Erythroblast (primary cell): ENCODE measurements around the gene RIC8A.

ENCODE experiments used
- DNase-seq, 2 experiments: peaks; one replicate each; lab custom pipeline; 2025; lab: John Stamatoyannopoulos, UW
- GATA1 ChIP-seq: IDR thresholded peaks from 2 replicates; pipeline ENCODE4 v1.6.1; 2011; ENCODE audit warnings: low read depth, mild to moderate bottlenecking, control low read depth, low read length, moderate library complexity
- POLR2A ChIP-seq: IDR thresholded peaks from 2 replicates; pipeline ENCODE4 v1.6.1; 2011; ENCODE audit warnings: mild to moderate bottlenecking, low read length

RIC8A gene

DNA sequence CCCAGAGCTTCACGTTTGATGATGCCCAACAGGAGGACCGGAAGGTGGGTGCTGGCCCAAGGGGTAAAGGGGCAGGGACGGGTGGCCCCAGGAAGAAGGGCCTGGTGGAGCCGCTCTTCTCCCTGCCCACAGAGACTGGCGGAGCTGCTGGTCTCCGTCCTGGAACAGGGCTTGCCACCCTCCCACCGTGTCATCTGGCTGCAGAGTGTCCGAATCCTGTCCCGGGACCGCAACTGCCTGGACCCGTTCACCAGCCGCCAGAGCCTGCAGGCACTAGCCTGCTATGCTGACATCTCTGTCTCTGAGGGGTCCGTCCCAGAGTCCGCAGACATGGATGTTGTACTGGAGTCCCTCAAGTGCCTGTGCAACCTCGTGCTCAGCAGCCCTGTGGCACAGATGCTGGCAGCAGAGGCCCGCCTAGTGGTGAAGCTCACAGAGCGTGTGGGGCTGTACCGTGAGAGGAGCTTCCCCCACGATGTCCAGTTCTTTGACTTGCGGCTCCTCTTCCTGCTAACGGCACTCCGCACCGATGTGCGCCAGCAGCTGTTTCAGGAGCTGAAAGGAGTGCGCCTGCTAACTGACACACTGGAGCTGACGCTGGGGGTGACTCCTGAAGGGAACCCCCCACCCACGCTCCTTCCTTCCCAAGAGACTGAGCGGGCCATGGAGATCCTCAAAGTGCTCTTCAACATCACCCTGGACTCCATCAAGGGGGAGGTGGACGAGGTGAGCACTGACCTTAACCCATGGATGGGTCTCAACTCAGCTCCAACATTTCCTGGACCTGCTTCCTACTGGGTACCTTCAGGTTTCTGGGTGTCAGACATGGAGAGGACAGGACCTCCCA is 2.0 kb downstream of the RIC8A start:
- TF ChIP-seq GATA1 (no peak), POLR2A (no peak)
- no peak for DNase-seq

DNA sequence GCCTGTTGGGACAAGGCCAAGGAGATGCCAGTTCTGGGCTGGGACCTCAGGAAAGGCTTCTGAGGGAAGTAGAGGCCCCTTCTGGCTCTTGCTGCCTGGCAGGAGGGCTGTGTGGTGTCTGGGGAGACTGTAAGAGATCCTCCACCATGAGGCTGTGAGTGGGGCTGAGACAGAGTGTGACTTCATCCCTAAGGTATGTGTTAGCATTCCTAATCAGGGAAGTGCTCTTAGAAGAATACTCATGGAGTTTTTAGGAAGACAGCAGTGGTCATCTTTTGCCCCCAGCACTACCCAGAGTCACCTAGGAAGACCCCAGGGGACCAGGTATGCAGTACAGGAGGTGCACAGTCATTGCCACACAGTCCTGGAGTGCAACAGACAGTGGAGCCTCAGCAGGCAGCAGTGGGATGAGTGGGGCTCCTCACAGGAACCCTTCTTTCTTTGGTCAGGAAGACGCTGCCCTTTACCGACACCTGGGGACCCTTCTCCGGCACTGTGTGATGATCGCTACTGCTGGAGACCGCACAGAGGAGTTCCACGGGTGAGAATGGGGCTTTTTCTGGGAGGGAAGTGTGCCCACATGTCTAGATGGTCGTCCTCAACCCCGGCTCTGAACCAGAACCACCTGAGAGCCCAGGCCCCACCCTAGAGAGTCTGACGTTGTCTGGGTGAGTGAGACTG is 2.8 kb downstream of the RIC8A start:
- TF ChIP-seq POLR2A (no peak), GATA1 (no peak)
- DNase-seq = no peak

DNA sequence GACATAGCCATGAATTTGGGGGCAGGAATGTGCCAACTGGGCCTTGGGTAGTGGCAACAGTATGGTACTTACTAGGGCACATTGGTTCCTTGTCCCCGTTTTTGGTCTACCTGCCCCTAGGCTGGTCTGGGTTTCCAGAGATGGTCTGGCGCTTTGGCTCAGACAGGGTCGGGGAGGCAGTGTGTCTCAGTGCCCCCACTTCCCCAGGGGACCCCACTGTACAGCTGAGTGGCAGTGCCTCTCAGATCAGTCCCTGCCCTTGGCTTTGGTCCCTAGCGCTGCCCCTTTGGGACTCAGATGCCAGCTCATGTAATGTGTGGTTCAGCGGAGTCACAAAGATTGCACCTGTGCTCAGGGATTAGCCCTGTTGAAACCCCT is 3.3 kb downstream of the RIC8A start:
- DNase-seq = no peak
- no peak for TF ChIP-seq GATA1
- TF ChIP-seq POLR2A = no peak

DNA sequence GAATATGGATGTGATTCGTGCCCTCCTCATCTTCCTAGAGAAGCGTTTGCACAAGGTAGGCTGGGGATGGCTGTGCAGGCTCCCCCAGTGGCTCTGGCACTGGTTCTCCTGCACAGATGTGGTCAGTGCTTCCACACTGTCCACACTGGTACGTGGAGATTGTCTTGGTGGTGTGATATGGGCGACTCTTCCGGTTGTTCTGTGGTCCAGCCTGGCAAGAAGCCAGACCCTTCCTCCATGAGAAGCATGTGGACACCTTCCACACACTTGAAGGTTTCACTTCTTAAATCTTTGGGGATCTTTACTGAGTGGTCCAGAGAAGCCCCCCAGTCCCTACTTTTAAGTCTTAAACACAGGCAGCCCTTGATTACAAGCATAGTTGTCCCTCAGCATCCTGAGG is 3.8 kb downstream of the RIC8A start:
- no peak for TF ChIP-seq GATA1
- no peak for TF ChIP-seq POLR2A
- DNase-seq = no peak

DNA sequence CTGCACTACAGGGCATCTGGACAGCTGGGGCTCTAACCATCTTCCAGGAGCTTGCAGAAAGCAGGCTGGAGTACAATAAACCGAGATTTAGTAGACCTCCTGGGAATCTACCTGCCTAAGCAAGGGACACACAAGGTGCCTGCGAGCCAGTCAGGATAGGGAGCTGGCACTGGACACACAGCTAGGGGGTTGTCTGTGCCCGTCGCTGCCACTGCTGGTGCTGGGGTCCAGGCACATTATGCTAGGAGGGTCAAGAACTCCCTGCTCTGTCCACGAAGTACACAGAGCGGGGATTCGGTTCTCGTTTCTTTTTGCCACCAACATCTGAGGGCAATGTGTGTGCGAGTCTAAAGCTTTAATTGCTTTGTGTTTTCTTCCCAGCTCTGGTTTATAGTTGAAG is 4.2 kb downstream of the RIC8A start:
- TF ChIP-seq POLR2A = no peak
- TF ChIP-seq GATA1 = no peak
- no peak for DNase-seq

DNA sequence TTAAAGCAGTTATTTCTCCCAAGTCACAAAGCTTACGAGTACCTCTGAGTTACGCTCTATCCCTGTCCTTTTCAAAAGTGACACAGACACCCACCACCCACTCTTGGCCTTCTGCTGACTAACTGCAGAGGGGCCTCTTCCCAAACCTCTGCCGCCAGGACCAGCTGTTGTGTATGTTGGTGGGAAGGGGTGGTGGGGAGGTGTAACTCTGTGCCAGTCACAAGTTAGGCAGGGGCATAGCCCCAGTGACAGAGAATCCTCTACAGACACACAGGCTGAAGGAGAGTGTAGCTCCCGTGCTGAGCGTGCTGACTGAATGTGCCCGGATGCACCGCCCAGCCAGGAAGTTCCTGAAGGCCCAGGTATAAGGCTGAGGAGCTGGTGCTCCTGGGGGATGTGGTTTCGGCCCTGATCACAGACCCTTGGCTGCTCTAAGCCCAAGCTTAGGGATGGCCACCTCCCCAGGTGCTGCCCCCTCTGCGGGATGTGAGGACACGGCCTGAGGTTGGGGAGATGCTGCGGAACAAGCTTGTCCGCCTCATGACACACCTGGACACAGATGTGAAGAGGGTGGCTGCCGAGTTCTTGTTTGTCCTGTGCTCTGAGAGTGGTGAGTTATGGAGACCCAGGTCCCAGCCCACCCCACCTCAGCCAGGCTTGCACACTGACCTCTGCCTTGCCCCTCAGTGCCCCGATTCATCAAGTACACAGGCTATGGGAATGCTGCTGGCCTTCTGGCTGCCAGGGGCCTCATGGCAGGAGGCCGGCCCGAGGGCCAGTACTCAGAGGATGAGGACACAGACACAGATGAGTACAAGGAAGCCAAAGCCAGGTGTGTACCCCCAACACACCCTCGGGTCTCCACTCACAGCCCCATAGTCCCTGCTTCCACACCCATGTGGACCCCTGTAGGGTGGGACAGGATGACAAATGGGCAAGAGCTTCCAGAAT is 4.9 kb downstream of the RIC8A start:
- no peak for DNase-seq
- TF ChIP-seq GATA1 = no peak

DNA sequence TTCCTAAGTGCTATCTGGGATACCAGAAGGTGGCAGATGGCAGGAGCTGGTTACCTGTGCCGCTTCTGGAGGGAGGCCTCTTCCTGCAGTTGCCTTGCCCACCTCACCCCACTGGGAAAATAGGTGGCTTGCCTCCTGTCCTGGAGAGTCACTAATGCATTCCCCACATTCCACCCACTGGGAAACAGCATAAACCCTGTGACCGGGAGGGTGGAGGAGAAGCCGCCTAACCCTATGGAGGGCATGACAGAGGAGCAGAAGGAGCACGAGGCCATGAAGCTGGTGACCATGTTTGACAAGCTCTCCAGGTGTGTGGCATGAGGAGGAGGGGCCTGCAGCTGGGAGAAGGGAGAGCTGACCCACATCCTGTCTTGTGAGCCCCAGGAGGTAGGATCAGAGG is 5.6 kb downstream of the RIC8A start:
- DNase-seq = no peak
- no peak for TF ChIP-seq GATA1

DNA sequence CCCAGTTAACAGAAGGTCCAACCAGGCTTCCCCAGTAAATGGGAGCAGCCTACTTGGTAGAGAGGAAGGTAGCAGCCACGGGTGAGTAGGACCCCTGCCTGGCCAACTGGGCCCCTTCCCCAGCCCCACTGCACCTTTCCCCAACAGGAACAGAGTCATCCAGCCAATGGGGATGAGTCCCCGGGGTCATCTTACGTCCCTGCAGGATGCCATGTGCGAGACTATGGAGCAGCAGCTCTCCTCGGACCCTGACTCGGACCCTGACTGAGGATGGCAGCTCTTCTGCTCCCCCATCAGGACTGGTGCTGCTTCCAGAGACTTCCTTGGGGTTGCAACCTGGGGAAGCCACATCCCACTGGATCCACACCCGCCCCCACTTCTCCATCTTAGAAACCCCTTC is 6.6 kb downstream of the RIC8A start:
- TF ChIP-seq GATA1 (no peak), POLR2A (no peak)
- no peak for DNase-seq

DNA sequence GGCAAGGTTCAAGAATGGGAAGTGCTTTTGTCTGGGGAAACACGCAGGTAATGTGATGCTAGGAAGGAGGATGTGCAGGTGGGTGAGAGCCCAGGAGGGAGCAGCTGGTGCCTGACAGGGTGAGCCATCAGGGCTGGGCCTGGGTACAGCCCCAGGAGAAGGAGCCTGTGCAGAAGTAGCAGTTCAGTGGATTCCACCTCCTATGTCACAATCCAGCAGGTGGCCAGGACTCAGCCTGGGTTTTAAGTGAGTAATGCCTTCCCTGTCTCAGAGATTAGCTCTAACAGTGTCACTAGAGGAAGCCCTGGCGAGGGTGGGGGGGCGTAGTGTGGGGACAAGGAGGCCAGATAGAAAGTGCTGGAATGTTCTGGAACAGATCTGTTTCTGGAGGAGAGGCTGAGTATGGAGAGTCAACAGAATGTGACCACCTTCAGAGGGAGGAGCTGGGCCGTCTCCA is 8.1 kb downstream of the RIC8A start:
- DNase-seq = no peak
- TF ChIP-seq POLR2A = no peak
- TF ChIP-seq GATA1 = no peak

DNA sequence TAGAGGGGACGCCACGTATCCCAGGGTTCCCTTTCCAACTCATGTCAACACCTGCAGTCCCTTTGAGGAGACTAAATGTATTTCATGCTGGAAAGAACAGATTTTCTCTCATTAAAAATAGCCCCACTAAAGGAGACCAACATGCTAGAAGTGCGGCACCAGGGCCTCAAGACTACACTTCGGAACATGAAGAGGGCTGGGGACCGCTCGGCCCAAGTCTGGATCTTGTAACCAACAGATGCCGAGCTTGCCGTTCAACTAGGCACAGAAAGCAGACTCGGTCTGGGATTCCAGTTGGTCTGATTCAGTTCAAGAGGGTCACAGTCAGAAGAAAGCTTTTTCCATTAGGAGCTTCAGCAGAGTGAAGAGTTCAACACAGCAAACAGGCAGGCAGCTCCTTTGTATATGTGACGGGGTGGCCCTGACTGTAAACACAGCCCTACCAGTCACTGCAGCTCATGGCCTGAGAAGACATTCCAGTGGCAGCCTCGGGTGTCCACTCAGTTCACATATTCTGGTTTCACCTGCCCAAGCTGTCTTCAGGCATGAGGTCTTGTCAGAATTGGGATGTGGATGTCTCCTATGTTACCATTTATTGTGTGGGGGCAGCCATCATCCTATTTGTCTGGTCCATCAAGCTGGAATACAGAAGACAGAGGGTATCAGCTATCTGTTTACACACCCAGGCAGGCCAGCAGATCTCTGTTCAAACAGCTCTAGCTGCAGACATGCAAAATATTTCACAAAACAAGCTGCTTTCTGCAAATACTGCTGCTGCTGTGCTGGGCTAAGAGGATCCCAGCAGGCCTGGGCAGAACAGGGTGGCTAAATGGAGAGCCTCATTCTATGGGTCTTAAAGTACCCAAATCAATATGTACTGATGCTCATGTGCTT is 8.8 kb downstream of the RIC8A start:
- TF ChIP-seq GATA1 (no peak), POLR2A (peak; percentile 32)
- DNase-seq = no peak

DNA sequence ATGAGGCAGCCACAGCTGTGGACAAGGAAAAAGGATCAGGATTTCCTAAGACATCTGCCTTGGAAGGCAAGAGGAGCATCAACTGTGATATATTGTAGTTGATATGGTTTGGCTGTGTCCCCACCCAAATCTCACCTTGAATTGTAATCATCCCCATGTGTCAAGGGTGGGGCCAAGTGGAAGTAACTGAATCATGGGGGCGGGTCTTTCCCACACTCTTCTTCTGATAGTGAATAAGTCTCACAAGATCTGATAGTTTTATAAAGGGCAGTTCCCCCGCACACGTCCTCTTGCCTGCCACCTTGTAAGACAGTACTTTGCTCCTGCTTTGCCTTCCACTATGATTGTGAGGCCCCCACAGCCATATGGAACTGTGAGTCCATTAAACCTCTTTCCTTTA is 10.2 kb downstream of the RIC8A start:
- no peak for DNase-seq
- TF ChIP-seq GATA1 (no peak), POLR2A (no peak)

DNA sequence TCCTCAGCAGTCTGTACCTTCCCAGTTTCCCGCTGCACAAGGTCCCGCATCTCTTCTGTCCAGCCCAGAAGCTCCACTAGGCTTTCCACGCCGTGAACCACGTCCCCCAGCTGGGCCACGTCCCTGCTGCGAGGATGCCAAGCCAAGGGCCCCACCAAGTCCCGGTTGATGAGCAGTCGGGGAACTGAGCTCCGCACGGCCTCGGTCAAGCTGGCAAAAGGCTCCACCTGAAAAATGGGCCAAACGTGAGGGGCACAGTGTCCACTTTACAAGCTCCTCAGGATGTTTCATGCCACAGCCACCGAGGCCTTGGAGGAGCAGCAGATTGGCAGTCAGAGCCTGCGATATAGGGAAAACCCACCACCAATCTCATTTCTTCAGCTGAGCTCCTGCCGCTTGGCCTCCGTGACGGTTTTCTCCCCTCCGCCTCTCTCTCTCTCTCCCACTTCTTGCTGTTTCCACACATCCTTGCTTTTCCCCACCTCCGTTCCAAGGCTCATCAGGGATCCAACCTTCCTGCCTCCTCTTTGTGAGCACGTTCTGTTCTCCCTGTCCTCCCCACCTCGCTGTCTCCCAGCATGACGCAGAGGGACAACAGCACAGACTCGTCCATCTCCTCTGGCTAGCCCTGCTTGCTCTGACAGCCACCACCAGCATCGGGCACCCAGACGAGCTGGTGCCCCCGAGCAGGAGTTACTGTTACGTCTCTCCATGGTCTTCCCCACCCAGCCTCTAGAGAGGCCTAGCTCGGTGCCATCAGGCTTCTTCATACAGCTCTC is 11.5 kb downstream of the RIC8A start:
- DNase-seq = no peak
- TF ChIP-seq GATA1 = no peak
- no peak for TF ChIP-seq POLR2A

DNA sequence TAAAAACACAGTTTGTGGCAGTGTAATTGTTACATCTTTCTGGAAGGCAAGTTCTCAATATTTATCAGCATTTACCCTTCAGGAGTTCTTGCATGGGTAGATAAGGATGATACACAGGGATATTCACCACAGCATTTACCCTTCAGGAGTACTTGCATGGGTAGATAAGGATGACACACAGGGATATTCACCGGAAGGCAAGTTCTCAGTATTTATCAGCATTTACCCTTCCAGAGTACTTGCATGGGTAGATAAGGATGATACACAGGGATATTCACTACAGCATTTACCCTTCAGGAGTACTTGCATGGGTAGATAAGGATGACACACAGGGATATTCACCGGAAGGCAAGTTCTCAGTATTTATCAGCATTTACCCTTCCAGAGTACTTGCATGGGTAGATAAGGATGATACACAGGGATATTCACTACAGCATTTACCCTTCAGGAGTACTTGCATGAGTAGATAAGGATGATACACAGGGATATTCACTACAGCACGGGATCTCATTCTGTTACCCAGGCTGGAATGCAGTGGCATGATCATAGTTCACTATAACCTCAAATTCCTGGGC is 13.2 kb downstream of the RIC8A start:
- peak; percentile 52 to 85 for DNase-seq
- TF ChIP-seq GATA1 = peak; percentile 62
